Upper lobe of left lung (tissue), 4 donors: ENCODE results near the gene DNAAF5.

ENCODE experiments used
- POLR2A ChIP-seq, 4 donors: fragments of 450-650 bp; IDR thresholded peaks; one replicate each; pipeline ENCODE4 v1.5.1; 2016 to 2017; ENCODE audit warnings: antibody characterized with exemption in 4 of 4, mild to moderate bottlenecking in 2 of 4
- POLR2AphosphoS5 ChIP-seq, 2 donors: sonication (generic); formaldehyde crosslinking; IDR thresholded peaks; one replicate each; pipeline ENCODE4 v1.5.1; 2017; ENCODE audit warnings: antibody characterized with exemption in 2 of 2
- TF ChIP-seq, protein P1 (sequence below), 6 experiments: fragments of 450-650 bp in 4 of 6; fragments of 200-600 bp in 2 of 6; sonication (generic) in 2 of 6; IDR thresholded peaks; one replicate each; pipeline ENCODE4 v1.5.1; 2016 to 2019; ENCODE audit warnings: antibody characterized with exemption in 6 of 6

DNA sequence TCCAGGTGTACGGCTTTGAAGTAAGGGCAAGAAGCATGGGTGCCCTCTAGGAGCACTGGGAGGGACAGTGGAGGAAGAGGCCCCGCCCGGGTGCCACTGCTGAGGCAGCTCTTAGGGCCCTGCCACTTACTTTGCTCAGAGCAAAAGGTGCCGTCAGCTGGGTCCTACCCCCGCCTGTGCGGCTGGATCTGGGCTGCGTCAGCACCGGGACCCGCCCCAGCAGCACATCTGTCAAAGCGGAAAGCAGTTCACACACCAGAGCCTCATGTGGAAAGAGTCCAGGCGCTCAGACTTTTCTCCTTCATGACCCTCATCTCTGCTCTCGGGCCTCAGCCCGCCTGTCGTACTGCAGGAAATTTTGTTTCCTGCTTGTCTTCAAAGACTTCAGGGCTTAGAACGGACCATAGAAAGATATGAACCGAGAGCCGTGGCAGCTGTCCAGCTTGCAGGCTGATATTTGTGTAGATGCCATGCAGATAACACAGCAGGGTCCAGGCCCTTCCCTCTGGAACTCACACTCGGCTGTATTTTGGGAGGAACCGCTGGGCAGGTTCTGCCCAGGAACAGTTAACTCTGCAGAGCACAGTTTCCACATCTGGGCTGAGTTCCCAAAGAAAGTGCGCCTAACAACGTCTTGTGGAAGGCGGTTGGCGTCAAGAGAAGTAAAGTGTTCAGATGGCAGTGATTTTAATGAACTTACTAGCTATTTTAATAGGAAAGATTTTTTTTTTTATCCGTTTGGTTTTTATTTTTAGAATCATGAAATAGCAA lies 44.9 kb downstream of the DNAAF5 start:
- TF ChIP-seq POLR2AphosphoS5 (IDR thresholded peaks at IDR 0.05) (peak in 1 of 2 donors; percentile 50), POLR2A (IDR thresholded peaks at IDR 0.05) (no peak)
- TF ChIP-seq, protein P1, sequence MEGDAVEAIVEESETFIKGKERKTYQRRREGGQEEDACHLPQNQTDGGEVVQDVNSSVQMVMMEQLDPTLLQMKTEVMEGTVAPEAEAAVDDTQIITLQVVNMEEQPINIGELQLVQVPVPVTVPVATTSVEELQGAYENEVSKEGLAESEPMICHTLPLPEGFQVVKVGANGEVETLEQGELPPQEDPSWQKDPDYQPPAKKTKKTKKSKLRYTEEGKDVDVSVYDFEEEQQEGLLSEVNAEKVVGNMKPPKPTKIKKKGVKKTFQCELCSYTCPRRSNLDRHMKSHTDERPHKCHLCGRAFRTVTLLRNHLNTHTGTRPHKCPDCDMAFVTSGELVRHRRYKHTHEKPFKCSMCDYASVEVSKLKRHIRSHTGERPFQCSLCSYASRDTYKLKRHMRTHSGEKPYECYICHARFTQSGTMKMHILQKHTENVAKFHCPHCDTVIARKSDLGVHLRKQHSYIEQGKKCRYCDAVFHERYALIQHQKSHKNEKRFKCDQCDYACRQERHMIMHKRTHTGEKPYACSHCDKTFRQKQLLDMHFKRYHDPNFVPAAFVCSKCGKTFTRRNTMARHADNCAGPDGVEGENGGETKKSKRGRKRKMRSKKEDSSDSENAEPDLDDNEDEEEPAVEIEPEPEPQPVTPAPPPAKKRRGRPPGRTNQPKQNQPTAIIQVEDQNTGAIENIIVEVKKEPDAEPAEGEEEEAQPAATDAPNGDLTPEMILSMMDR (IDR thresholded peaks at IDR 0.05), result no peak
